ENCODE measurements around the gene PSMD13.

The PSMD13 gene

DNA sequence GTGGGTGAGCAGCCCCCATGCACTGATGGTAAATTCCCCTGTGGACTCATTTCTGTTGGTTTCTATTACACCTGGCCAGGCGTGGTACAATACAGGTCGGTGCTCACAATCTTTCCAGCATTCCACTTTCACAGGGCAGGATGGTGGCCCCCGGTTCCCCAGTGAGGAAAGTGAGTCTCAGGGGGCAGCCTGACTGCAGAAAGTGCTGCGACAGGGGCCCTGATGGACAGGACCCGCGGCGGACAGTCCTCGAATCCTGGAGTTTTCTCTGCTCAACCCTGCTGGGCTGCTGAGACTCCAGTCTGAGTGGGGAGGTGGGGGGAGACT, 49.1 kb downstream of the PSMD13 start:
- no peak for DNase-seq (ENCODE audit: low read depth in 3 of 3, low spot score in 1 of 3)

- peak in 1 of 3 donors; percentile 64 for DNase-seq (ENCODE audit: low read depth in 3 of 3, low spot score in 1 of 3)
These were observed 50.4 kb downstream of the PSMD13 start for GRCh38 chr11:286977-287820.

DNA sequence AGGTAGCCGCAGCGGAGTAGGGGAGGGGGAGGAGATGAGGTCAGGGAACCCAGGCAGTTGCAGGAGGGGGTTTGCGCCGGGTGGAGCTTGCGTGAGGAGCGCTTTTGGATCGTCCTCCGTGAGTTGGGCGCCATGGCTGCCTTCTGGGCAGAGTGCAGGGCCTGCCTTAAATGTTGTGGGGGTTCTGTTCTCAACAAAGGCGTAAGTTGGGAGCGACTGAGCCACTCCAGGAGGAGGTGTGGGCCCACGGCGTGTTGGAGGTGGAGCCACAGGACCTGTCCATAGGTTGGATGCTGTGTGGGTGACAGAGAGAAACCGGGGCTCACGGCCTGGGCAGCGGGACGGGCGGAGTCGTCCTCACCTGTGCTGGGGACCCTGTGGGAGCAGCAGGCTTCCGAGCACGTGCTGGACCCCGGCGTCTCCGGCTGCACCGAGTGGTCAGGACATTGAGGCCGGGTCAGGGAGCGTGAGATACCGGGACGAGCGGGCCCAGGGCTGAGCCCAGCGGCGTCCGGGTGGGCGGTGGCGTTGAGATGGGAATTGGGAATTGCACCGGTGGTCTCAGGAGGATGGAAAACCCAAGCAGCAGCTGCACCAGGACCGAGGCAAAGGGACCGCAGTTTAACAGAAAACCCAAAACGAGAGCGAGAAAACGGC, 51.2 kb downstream of the PSMD13 start:
- DNase-seq (ENCODE audit: low read depth in 3 of 3, low spot score in 1 of 3) = peak in 1 of 3 donors; percentile 57

GRCh38 chr11:288478-289397, 52.0 kb downstream of the PSMD13 start, which contains the start of gene PGGHG:
PGGHG (plus strand) TSS chr11:289126; CDS start chr11:289817, 691 bp downstream.
- DNase-seq (ENCODE audit: low read depth in 3 of 3, low spot score in 1 of 3) = no peak

DNA sequence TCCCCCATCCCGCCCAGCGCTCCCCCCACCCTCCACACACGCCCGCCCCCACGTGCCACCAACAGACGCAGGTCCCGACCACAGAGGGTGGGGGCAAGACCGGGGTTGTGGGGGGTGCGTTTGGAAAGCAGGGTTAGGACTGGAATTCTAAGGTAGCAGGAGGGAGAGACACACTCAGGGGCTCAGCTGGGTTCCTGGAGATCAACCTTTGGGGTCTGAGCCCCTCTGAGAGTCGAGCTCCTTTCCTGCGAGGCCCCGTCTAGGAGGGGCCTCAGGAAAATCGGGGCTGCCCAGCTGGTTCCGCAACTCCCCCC, 52.6 kb downstream of the PSMD13 start:
- no peak for DNase-seq (ENCODE audit: low read depth in 3 of 3, low spot score in 1 of 3)

DNA sequence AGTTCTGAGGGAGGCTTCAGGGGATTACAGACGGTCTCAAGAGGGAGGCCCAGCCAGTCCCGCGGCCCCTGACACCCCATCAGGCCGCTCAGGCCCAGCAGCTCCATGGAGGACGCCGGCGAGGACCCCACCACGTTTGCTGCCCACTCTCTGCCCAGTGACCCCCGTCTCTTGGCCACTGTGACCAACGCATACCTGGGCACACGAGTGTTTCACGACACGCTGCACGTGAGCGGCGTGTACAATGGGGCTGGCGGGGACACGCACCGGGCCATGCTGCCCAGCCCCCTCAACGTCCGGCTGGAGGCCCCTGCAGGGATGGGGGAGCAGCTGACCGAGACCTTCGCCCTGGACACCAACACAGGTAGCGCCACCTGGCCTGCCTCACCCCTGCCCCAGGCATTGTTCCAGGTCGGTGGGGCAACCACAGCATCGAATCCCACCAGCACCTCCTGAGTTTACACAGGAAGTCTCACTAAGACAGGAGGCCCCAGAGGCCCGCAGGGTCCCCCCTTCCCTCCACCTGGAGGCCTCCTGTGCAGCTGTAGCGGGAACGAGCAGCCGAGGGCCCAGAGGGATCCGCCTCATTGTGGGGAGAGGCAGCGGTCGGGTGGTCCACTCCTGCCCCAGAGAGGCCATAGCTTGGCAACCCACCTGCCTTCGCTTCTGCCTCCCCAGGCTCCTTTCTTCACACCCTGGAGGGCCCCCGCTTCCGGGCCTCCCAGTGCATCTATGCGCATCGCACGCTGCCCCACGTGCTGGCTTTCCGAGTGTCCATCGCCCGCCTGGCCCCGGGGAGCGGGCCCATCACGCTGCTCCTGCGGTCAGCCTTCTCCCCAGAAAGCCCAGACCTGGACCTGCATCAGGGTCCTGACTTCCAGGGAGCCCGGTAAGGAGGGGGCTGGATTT, 53.2 kb downstream of the PSMD13 start:
- no peak for DNase-seq (ENCODE audit: low read depth in 3 of 3, low spot score in 1 of 3)

- no peak for DNase-seq (ENCODE audit: low read depth in 3 of 3, low spot score in 1 of 3)
These were observed 54.0 kb downstream of the PSMD13 start for GRCh38 chr11:290621-291231.

DNA sequence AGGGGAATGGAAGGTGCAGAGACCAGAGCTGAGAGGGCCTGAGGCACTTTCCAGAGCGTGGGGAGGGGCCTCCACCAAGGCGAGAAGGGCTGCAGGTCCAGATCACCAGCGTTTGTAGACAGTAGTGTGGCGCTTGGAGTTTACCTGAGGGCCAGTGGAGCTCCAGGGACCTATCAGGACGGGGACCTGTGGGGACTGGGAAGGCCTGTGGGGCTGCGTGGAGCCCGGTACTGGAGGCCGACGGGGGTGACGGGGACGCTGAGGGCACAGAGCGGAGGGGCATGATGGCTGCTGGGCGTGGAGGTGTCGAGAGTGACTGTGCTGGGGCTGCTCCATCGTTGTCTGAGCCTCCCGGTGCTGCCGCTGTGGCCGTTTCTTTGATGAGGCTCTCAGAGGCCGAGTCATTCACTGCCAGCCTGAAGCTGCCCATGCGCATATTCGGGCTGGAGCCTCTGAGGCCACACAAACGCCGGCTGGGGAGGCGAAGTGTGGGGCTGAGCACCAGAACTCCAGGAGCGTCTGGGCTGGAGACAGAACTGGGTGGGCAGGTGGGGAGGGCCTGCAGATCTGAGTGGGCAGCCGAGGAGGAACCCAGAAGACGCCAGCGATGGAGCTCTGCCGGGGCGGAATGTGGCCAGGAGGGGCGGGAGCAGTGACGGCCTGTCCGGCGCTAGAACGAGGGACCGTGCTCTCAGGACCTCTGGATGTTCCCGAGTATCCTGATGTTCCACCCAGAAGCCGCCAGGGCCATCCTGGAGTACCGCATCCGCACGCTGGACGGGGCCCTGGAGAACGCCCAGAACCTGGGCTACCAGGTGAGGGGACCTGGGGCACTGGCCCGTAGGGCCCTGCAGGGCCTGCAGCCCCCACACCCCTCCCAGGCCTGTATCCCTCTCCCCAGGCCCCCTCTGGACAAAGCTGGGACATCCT, 54.8 kb downstream of the PSMD13 start:
- no peak for DNase-seq (ENCODE audit: low read depth in 3 of 3, low spot score in 1 of 3)

GRCh38 chr11:292211-293121, 55.7 kb downstream of the PSMD13 start:
- no peak for DNase-seq (ENCODE audit: low read depth in 3 of 3, low spot score in 1 of 3)

DNA sequence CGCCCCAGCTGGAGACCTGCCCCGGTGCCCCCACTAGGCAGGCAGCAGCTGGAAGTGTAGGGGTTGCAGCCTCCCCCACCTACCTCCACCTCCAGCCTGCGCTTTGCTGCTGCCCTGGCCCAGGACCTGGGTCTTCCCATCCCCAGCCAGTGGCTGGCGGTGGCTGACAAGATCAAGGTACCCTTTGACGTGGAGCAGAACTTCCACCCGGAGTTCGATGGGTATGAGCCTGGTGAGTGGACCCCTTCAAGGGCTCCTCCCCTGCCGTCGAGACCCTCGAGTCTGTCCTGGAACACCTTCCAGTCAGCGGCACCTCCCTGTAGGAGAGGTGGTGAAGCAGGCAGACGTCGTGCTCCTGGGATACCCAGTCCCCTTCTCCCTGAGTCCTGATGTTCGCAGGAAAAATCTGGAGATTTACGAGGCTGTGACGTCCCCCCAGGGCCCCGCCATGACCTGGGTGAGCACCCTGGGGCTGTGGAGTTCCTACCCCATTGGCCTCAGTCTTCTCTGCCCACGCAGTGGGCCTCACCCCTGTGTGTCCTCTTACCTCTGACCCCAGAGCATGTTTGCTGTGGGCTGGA, 56.6 kb downstream of the PSMD13 start:
- DNase-seq (ENCODE audit: low read depth in 3 of 3, low spot score in 1 of 3) = no peak

DNA sequence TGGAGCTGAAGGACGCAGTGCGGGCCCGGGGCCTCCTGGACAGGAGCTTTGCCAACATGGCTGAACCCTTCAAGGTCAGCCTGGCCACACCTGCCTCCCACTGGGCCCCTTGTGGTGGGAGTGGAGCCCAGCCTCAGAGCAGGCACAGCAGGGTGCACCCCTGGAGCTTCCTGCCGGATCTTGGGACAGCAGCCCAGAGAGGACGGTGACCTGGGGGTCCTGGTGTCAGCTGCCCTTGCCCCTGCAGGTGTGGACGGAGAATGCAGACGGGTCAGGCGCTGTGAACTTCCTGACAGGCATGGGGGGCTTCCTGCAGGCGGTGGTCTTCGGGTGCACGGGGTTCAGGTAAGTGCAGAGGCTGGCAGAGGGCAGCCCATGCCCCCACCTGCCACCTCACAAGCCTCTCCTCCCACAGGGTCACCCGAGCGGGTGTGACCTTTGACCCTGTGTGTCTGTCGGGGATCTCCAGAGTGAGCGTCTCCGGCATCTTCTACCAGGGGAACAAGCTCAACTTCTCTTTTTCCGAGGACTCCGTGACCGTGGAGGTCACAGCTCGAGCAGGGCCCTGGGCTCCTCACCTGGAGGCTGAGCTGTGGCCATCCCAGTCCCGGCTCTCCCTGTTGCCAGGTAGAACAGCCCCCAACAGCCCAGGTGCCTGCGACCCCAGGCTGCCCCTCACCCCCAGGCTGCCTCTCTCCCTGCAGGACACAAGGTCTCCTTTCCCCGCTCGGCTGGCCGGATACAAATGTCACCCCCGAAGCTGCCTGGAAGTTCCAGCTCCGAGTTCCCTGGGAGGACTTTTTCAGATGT, 57.3 kb downstream of the PSMD13 start:
- no peak for DNase-seq (ENCODE audit: low read depth in 3 of 3, low spot score in 1 of 3)

GRCh38 chr11:294780-295179, 58.0 kb downstream of the PSMD13 start:
- no peak for DNase-seq (ENCODE audit: low read depth in 3 of 3, low spot score in 1 of 3)

- DNase-seq (ENCODE audit: low read depth in 3 of 3, low spot score in 1 of 3) = no peak
These were observed 58.8 kb downstream of the PSMD13 start for GRCh38 chr11:295351-296170.

GRCh38 chr11:296171-297050, 59.6 kb downstream of the PSMD13 start:
- no peak for DNase-seq (ENCODE audit: low read depth in 3 of 3, low spot score in 1 of 3)

GRCh38 chr11:297051-297585, 60.3 kb downstream of the PSMD13 start:
- no peak for DNase-seq (ENCODE audit: low read depth in 3 of 3, low spot score in 1 of 3)

Data from stimulated activated CD4-positive, alpha-beta T cell treated with anti-CD3 and anti-CD28 coated beads, TNF-alpha, amount 100 ng/mL, for 1 hour (primary cell).